ENCODE results near the gene DGKQ. TPM values are rescaled to one million over a fixed set of nuclear protein-coding genes. Genes with fewer than 3 reads are reported as not detected.

The DGKQ gene
- polyA plus RNA-seq, 1 of the 3 experiments (the other 2 are of a cell fraction), result 10.9 TPM

DNA sequence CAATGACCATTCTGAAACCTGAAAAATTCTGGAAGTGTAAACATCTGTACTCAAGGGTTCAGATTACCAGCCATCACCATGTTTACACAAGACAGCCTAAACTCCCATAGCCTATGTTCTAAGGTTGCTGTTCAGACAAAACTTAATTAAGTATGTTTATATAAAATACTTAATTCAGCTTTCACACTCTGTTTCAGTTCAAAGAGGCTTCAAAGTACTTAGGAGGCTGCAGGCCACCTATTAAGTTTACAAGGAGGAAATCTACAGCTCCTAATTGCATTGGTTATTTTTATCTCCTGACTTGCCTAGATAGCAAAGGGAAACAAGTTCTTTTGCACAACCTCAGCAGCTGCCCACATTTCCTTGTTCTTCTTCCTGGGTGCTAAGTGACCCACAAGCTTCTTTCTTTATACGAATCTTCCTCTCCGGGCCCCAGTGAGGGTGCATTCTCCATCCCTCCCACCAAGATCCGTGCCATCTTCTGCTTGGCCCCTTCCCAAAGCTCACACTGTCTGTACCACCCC, 43.3 kb downstream of the DGKQ start:
- H3K79me2 ChIP-seq (ENCODE audit: insufficient read depth), result peaks cover 68% of the 10 kb centered on the region
- DNase-seq, result peak; percentile 3
- ChIA-PET CTCF (interaction anchor here (0.9 to 4.8 kb wide), 3 partner anchors 57 to 246 kb away, joined by 3 to 22 read pairs (median 4); partner anchors contain the start of gene IDUA), POLR2A (no interaction called here)
- no peak overlapping the region for H3K27ac ChIP-seq (ENCODE audit: low read depth in 2 of 2, low read length in 1 of 2)
- peaks cover 5% of the 10 kb centered on the region for H3F3A ChIP-seq (replicated peaks; ENCODE audit: insufficient read depth)
- H4K20me1 ChIP-seq (ENCODE audit: insufficient read depth), result peaks cover 53% of the 10 kb centered on the region
- no peaks in the 10 kb centered on the region for H3K36me3 ChIP-seq (replicated peaks in 1 of 2; ENCODE audit: control insufficient read depth in 1 of 2, insufficient read depth in 2 of 2, low read length in 1 of 2)
- TF ChIP-seq RFX5 (IDR thresholded peaks at IDR 0.05; ENCODE audit: low read length) (no peak), RAD21 (IDR thresholded peaks at IDR 0.05; ENCODE audit: low read length) (no peak), RCOR1 (IDR thresholded peaks at IDR 0.05; ENCODE audit: low read length) (no peak), CHD2 (IDR thresholded peaks at IDR 0.05; ENCODE audit: low read length, partially characterized antibody) (no peak), GATA2 (CRISPR knock-in tag; IDR thresholded peaks at IDR 0.05) (no peak), SMC3 (IDR thresholded peaks at IDR 0.05; ENCODE audit: low read depth, low read length) (no peak), MXI1 (IDR thresholded peaks at IDR 0.05; ENCODE audit: low read depth, low read length) (no peak), FOXJ3 (CRISPR knock-in tag; IDR thresholded peaks at IDR 0.05) (no peak), JUND (IDR thresholded peaks at IDR 0.05) (no peak), MEF2A (IDR thresholded peaks at IDR 0.05; ENCODE audit: borderline replicate concordance, low read depth) (no peak), EZH2phosphoT487 (IDR thresholded peaks at IDR 0.05; ENCODE audit: borderline replicate concordance, low read depth) (no peak), ELF1 (IDR thresholded peaks at IDR 0.05) (no peak), FOSL2 (IDR thresholded peaks at IDR 0.05; ENCODE audit: borderline replicate concordance, low read depth) (no peak), EP300 (IDR thresholded peaks at IDR 0.05; ENCODE audit: borderline replicate concordance in 1 of 2, low read depth in 1 of 2, low read length in 1 of 2) (no peak), GABPA (IDR thresholded peaks at IDR 0.05; ENCODE audit: low read depth) (no peak)
- TF ChIP-seq, protein P1, sequence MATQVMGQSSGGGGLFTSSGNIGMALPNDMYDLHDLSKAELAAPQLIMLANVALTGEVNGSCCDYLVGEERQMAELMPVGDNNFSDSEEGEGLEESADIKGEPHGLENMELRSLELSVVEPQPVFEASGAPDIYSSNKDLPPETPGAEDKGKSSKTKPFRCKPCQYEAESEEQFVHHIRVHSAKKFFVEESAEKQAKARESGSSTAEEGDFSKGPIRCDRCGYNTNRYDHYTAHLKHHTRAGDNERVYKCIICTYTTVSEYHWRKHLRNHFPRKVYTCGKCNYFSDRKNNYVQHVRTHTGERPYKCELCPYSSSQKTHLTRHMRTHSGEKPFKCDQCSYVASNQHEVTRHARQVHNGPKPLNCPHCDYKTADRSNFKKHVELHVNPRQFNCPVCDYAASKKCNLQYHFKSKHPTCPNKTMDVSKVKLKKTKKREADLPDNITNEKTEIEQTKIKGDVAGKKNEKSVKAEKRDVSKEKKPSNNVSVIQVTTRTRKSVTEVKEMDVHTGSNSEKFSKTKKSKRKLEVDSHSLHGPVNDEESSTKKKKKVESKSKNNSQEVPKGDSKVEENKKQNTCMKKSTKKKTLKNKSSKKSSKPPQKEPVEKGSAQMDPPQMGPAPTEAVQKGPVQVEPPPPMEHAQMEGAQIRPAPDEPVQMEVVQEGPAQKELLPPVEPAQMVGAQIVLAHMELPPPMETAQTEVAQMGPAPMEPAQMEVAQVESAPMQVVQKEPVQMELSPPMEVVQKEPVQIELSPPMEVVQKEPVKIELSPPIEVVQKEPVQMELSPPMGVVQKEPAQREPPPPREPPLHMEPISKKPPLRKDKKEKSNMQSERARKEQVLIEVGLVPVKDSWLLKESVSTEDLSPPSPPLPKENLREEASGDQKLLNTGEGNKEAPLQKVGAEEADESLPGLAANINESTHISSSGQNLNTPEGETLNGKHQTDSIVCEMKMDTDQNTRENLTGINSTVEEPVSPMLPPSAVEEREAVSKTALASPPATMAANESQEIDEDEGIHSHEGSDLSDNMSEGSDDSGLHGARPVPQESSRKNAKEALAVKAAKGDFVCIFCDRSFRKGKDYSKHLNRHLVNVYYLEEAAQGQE (IDR thresholded peaks at IDR 0.05; ENCODE audit: low read depth, low read length), result no peak
- TF ChIP-seq, protein P2, sequence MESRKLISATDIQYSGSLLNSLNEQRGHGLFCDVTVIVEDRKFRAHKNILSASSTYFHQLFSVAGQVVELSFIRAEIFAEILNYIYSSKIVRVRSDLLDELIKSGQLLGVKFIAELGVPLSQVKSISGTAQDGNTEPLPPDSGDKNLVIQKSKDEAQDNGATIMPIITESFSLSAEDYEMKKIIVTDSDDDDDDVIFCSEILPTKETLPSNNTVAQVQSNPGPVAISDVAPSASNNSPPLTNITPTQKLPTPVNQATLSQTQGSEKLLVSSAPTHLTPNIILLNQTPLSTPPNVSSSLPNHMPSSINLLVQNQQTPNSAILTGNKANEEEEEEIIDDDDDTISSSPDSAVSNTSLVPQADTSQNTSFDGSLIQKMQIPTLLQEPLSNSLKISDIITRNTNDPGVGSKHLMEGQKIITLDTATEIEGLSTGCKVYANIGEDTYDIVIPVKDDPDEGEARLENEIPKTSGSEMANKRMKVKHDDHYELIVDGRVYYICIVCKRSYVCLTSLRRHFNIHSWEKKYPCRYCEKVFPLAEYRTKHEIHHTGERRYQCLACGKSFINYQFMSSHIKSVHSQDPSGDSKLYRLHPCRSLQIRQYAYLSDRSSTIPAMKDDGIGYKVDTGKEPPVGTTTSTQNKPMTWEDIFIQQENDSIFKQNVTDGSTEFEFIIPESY (IDR thresholded peaks at IDR 0.05; ENCODE audit: borderline replicate concordance, low read depth), result no peak
- TF ChIP-seq, protein P3, sequence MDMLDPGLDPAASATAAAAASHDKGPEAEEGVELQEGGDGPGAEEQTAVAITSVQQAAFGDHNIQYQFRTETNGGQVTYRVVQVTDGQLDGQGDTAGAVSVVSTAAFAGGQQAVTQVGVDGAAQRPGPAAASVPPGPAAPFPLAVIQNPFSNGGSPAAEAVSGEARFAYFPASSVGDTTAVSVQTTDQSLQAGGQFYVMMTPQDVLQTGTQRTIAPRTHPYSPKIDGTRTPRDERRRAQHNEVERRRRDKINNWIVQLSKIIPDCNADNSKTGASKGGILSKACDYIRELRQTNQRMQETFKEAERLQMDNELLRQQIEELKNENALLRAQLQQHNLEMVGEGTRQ (IDR thresholded peaks at IDR 0.05; ENCODE audit: borderline replicate concordance, low read depth, low read length), result no peak
- TF ChIP-seq, protein P4, sequence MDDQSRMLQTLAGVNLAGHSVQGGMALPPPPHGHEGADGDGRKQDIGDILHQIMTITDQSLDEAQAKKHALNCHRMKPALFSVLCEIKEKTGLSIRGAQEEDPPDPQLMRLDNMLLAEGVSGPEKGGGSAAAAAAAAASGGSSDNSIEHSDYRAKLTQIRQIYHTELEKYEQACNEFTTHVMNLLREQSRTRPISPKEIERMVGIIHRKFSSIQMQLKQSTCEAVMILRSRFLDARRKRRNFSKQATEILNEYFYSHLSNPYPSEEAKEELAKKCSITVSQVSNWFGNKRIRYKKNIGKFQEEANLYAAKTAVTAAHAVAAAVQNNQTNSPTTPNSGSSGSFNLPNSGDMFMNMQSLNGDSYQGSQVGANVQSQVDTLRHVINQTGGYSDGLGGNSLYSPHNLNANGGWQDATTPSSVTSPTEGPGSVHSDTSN (IDR thresholded peaks at IDR 0.05), result no peak
- TF ChIP-seq, protein P5, sequence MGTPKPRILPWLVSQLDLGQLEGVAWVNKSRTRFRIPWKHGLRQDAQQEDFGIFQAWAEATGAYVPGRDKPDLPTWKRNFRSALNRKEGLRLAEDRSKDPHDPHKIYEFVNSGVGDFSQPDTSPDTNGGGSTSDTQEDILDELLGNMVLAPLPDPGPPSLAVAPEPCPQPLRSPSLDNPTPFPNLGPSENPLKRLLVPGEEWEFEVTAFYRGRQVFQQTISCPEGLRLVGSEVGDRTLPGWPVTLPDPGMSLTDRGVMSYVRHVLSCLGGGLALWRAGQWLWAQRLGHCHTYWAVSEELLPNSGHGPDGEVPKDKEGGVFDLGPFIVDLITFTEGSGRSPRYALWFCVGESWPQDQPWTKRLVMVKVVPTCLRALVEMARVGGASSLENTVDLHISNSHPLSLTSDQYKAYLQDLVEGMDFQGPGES (IDR thresholded peaks at IDR 0.05; ENCODE audit: low read depth, low read length), result no peak
- H2AFZ ChIP-seq (ENCODE audit: low read depth), result no peak overlapping the region
- H3K4me2 ChIP-seq, result peak overlapping the region; percentile 85
- H3K4me1 ChIP-seq (ENCODE audit: control insufficient read depth in 1 of 2, insufficient read depth in 2 of 2, low read depth in 1 of 2, low read length in 1 of 2), result peaks cover 5 to 20% of the 10 kb centered on the region in 2 experiments; a peak in 3 of 4 replicates
- H3K9me3 ChIP-seq, result no peaks in the 10 kb centered on the region
- 53% methylated on average over 3 of the region's 3 CpGs for WGBS (ENCODE audit: low lambda C conversion rate)
- no peak overlapping the region for H3K4me3 ChIP-seq (ENCODE audit: low read depth in 2 of 2, low read length in 1 of 2)
- H3K27me3 ChIP-seq (ENCODE audit: insufficient read depth), result no peaks in the 10 kb centered on the region
- no peak overlapping the region for H3K9ac ChIP-seq
- no peaks in the 10 kb centered on the region for H3K9me2 ChIP-seq
